ENCODE results near the gene NKD2.

Gene NKD2

DNA sequence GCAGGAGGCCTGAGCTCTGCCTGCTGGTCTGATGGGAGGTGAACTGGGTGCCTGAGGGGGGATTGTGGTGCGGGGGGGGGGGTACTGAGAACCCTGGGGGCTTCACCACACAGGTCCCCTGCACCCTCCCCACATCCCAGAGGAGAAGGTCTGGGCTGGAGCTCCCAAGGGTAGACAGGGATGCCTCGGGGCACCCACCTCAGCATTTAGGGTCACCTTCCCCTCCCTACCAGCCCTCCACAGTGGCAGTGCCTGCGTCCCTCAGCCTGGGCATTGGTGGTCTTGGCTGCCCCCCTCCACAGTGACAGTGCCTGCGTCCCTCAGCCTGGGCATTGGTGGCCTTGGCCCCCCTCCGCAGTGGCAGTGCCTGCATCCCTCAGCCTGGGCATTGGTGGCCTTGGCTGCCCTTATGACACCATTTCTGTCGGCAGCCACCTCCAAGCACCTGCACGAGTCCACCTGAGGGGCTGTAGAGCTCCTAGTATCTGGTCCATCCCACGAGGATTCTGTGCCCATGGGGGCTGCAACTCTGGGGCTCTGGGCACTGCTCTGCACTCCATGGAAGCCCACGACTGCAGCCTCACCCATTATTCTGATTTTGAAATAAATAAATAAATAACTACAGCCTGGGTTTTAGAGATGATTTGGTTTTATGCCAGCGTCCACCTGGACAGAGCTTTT is 21.5 kb downstream of the NKD2 start:
- DNase-seq (ENCODE audit: low read depth), result no peak

DNA sequence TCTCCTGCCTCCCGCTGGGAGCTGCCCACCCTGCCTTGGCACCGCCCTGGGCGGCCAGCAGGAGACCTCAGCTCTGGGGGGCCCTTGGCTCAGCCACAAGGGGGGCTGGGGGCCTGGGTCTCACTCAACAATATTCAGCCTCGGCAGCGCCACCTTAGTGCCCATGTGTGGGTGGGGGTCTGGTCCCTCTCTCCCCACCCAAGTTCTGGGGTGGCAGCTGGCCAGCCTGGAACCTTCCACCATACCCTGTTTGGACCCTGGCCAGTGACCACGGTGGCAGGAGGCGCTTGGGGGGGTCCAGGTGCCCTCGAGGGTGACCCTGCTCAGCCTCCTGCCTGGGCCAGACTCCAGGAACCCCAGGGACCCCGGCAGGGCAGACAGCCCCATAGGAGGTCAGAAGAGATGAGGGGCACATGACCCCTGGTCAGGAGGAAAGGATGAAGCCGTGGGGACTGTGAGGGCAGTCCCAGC is 22.2 kb downstream of the NKD2 start:
- no peak for DNase-seq (ENCODE audit: low read depth)

DNA sequence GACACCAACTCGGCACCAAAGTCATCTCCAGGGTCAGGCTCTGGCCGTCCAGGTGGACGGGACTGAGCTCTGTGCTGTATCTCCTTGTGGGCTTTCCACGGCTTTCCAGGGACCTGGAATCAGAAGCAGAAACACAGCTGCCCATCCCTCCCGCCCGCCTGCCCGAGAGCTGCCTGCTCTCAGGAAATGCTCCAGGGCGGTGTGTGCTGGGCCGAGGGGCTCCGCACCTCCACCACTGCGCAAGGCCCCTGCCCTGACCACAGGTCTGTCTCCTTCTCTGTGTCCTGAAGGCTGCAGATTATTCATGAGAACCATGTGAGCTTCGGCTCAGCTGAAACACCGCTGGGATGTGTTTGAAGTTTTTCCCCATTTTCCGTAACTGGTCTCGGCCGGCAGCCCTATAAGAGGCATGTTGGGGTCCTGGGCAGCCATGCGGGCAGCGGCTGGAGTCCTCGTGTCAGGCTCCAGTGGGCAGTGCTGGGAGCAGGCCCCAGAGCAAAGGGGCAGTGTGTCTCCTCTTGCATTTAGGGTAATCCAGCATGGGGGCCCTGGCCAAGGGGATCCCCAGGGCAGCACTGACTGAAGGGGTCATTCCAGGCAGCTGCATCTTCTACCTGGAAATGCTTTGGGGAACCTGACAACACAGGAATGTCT is 22.8 kb downstream of the NKD2 start:
- no peak for DNase-seq (ENCODE audit: low read depth)

DNA sequence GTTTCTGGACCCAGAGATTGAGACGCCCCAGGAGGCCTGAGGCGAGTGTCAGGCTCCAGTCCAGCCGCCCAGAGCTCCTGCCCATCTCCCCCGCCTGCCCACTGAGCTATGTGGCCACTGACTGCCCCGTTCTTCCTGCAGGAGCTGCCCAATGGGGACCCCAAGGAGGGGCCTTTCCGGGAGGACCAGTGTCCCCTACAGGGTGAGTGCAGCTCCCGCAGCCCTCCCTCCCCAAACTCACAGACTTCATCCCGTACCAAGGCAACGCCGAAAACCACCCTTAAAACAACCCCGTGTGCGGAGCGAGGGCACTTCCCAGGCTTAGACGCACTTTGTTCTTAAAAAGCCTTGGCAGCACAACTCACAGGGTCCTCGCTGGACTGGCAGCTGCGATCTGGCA is 23.4 kb downstream of the NKD2 start:
- DNase-seq (ENCODE audit: low read depth), result no peak

DNA sequence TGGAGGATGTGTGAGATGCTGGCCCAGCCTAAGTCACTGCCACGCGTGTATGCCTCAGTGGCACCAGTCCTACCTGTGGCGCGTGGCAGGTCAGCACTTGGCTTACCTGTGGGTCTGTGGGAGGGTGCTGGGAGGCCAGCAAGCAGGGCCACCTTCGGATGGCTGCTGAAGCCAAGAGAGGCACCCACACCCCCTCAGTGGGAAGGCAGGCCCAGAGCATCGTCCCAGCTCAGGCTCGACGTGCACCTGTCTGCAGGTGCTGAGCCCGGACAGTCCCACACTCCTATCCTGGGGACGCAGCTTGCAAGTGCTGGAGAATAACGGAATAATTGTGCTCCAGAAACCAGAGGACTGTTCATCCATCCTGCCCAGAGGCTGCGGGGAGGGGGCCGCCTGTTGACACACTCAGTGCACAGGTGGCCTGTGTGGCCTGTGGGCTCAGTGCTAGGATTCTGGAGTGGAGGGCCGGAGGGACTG is 24.0 kb downstream of the NKD2 start:
- no peak for DNase-seq (ENCODE audit: low read depth)

DNA sequence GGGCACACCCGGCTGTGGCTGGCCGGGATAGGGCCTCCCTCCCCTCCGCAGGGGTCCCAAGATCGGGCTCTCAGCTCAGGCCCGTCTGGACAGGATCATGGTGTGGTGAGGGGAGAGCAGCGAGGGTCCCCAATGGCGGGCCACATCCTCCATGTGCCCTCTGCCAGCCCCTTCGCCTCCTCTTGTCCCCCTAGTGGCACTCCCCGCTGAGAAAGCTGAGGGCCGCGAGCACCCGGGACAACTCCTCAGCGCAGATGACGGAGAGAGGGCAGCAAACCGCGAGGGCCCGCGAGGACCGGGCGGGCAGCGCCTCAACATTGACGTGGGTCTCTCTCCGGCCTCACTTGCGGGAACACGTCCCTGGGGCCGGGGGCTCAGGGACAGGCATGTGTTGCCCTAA is 24.6 kb downstream of the NKD2 start:
- DNase-seq (ENCODE audit: low read depth), result no peak

DNA sequence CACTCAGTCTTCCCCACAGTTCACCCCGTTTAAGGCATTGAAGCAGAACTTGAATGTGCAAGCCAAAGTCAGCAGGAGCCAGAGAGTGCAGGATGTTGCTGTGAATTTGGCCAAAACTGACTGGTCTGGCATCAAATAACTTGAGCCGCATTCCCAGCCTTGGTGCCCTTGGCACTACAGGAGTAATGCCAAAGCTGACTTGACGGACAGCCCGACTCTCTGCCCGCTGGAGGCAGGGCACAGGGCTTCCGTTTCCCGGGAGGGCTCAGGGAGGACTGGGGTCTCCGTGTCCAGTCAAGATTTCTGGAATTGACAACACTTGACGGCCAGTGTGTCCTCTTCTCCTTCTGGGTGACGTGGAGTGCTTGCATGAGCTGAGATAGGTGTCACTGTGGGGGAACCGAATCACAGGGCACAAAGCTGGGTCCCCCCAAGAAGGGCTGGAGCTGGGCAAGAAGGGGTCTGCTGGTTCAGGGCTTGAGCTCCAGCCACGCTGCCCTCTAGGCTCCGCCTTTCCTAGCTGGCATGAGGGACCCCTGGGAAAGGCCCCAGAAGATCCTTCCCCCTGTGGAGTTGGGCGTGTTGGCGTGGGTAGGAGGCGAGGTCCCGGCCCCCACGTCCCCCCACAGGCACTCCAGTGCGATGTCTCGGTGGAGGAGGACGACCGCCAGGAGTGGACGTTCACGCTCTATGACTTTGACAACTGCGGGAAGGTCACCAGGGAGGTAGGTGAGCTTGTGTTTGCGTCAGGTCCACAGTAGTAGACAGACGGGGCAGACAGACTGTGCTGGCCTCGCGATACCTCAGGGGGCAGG is 25.2 kb downstream of the NKD2 start:
- no peak for DNase-seq (ENCODE audit: low read depth)

DNA sequence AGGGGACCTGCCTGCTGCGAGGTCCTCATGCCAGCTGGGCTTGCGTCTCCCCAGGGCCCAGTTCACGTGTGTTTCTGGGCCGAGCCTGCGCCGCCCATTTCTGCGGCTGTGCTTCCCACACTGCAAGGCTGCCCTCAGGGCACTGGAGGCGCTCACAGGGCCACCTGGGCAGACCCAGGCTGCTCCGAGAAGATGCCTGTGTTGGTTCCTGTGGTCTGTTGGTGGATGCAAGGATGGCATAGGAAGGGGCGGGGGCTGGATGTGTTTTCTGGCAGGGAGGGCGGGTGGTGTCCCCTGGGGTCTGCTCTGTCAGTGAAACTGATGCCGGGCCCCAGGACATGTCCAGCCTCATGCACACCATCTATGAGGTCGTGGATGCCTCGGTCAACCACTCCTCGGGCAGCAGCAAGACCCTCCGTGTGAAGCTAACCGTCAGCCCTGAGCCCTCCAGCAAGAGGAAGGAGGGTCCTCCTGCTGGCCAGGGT is 25.9 kb downstream of the NKD2 start:
- no peak for DNase-seq (ENCODE audit: low read depth)

DNA sequence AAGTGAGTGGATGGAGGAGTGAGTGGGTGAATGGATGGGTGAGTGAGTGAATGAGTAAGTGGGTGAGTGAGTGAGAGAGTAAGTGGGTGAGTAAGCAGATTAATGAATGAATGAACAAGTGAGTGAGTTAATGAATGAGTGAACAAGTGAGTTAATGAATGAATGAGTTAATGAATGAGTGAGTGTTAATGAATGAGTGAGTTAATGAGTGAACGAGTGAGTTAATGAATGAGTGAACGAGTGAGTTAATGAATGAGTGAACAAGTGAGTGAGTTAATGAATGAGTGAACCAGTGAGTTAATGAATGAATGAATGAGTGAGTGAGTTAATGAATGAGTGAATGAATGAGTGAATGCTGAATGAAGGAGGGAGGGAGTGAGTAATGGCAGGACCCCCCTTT is 26.4 kb downstream of the NKD2 start:
- no peak for DNase-seq (ENCODE audit: low read depth)

DNA sequence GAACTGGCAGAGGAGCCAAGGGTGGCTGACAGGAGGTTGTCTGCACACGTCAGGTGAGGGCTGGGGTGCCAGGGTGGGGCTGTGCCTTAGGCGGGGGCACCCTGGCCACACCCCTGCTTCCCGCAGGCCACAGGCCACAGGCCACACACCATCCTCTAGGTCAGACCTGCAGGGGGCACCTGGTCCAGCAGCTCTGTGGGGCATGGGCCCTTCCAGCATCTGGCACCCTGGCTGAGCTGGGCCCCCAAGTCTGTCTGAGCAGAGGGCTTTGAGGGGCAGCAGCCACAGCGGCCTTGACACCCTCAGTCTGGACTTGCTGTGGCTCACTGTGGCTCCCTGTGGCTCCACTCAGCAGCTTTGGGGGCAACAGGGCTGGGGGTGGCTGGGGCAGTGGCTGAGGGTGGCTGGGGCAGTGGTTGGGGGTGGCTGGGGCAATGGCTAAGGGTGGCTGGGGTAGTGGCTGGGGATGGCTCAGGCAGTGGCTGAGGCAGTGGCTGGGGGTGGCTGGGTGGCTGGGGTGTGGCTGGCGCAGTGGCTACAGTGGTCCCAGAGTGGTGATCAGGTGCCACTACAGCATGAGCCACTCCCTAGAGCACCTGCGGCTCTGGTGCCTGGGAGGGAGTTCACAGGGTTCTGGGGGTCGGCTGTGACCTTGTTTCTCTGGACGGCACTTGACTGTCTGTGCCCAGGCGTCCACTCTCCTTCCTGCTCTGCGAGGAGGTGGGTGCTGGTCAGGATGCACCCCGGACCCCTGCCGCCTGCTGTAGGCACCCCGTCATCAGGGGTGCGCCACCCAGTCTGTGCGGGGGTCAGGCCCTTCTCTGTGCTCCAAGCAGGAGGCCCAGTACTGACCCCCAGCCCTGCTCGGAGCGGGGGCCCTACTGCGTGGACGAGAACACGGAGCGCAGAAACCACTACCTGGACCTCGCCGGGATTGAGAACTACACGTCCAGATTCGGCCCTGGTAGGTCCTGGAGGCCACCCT is 27.1 kb downstream of the NKD2 start:
- DNase-seq (ENCODE audit: low read depth), result no peak

DNA sequence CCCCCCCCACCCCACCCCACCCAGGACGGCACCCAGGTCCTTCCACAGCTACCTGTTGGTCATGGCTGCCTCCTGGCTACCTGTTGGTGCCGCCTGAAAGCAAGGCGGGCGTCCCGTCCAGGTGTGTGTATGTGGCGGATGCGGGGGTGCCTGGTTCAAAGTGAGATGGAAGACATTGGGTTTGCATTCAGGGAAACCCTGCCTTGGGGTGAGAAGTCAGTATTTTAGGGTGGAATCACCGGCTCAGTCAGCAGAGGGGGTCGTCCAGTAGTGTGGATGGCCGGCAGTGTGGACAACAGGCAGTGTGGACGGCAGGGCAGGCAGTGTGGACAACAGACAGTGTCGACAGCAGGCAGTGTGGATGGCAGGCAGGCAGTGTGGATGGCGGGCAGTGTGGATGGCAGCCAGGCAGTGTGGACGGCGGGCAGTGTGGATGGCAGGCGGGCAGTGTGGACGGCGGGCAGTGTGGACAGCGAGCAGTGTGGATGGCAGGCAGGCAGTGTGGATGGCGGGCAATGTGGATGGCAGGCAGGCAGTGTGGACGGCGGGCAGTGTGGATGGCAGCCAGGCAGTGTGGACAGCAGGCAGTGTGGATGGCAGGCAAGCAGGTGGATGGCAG is 28.0 kb downstream of the NKD2 start:
- DNase-seq (ENCODE audit: low read depth), result no peak

DNA sequence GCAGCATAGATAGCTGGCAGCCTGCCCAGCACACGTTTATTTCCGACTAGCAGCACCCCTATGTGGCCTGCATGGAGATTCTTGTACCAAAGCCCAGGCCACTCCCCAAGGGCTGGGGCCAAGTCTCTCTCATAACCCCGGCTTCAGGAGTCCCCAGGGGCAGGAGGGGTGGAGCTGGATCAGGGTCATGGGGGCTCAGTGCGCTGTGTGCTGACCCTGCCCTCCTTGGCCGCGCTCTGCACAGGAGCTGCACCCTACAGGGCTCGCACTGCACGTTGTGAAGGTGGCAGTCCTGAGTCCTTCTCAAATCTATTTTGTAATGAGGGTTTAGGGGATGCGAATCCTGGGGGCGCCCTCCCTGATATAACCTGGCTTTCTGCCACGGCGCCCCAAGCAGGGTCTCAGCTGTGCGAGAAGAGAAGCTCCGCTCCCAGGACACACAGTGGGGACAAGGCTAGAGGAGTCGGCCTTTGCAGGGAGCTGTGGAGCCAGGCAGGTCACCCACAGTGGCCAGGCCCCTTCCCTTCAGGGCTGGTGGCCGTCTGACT is 28.6 kb downstream of the NKD2 start:
- no peak for DNase-seq (ENCODE audit: low read depth)

DNA sequence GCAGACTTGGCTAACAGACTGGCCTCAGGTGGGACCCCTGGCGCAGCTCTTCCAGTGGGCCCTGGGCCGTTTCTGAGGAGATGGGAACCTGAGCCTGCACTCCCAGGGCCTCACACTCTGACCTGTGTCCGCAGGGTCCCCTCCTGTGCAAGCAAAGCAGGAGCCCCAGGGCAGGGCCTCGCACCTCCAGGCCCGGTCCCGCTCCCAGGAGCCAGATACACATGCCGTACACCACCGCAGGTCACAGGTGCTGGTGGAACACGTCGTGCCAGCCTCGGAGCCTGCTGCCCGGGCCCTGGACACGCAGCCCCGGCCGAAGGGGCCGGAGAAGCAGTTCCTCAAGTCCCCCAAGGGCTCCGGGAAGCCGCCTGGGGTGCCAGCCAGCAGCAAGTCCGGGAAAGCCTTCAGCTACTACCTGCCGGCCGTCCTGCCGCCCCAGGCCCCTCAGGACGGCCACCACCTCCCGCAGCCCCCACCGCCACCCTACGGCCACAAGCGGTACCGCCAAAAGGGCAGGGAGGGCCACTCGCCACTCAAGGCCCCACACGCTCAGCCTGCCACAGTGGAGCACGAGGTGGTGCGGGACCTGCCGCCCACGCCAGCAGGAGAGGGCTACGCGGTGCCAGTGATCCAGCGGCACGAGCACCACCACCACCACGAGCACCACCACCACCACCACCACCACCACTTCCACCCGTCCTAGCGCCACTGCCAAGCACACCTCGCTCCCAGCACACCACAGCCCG is 29.2 kb downstream of the NKD2 start:
- DNase-seq (ENCODE audit: low read depth), result no peak

DNA sequence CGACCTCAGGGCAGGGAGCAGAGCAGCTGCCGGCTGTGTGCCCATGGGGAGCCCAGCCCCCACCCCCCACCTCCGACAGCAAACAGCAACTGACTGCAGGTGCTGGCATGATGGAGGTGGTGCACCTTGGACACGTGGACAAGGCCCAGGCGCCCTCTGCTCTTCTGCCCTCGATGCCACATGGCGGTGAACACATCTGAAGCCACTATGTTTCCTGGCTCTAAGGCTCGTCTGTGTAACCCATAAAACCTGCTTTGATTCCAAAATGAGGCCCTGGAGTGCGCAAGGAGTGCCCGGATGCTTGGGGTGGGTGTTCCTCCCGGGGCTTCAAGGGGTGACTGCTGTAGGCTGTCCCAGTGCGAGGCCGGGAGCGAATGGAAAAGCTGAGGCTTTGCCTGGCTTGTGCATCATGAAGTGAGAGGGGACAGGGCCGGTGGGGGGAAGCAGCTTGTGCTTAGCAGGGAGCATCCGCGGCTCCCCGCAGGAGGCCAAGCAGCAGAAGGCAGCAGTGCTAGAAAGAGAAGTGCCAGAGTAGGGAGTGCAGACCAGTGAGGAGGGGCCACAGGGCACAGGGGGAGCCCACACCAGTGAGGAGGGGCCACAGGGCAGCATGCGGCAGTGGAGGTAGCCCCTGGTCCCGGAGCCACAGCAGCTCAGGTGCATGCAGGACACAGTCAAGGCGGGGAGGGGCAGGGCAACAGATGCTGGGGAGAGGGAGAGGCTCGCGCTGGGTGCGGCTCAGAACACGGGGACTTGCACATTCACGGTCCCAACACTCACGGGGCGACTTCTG is 30.0 kb downstream of the NKD2 start:
- no peak for DNase-seq (ENCODE audit: low read depth)

DNA sequence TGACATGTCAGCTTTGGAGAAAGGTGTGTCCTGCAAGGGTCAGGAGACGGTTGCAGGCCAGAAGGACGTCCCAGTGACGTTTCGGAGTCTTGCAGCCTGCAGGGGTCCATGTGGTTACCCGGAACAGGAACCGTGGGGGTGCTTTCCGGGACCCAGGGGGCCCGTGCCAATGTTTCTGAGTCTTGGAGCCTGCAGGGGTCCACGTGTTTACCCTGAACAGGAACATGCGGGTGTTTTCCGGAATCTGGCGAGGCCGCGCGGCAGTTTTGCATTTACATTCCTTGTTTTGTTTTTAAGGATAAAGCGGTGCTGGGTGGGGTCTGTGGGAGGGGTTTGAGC is 30.6 kb downstream of the NKD2 start:
- DNase-seq (ENCODE audit: low read depth), result no peak

DNA sequence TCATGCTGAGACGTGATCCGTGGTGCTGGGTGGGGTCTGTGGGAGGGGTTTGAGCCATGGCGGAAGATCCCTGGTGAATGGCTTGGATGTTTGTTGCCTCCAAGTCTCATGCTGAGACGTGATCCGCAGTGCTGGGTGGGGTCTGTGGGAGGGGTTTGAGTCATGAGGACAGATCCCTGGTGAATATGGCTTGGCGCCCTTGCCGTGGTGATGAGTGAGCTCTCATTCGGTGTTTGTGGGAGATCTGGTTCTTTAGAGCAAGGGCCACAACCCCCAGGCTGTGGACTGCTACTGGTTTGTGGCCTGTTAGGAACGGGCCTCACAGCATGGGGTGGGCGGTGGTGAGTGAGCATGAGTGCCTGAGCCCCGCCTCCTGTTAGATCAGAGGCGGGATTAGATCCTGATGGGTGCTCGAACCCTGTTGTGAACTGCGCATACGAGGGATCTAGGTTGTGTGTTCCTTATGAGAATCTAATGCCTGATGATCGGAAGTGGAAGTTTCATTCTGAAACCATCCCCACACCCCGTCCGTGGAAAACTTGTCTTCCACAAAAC is 31.2 kb downstream of the NKD2 start:
- no peak for DNase-seq (ENCODE audit: low read depth)

DNA sequence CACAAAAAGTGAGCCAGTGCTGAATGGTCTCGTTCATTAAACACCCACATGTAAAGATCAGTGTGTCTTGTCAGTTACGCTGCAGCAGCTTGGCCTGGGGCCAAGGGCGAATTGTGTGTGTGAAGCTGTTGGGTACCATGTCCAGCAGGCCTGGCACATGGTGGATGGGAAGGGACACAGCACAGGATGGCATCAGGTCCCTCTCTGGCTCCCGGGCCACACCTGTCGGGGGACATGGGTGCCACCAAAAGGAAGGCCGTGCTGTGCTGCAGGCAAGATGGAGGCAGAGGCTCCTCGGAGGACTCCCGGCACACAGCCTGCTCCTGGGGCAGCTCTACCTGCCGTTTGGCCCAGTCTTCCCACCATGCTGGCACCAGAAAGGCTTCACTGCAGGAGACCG is 32.0 kb downstream of the NKD2 start:
- no peak for DNase-seq (ENCODE audit: low read depth)

DNA sequence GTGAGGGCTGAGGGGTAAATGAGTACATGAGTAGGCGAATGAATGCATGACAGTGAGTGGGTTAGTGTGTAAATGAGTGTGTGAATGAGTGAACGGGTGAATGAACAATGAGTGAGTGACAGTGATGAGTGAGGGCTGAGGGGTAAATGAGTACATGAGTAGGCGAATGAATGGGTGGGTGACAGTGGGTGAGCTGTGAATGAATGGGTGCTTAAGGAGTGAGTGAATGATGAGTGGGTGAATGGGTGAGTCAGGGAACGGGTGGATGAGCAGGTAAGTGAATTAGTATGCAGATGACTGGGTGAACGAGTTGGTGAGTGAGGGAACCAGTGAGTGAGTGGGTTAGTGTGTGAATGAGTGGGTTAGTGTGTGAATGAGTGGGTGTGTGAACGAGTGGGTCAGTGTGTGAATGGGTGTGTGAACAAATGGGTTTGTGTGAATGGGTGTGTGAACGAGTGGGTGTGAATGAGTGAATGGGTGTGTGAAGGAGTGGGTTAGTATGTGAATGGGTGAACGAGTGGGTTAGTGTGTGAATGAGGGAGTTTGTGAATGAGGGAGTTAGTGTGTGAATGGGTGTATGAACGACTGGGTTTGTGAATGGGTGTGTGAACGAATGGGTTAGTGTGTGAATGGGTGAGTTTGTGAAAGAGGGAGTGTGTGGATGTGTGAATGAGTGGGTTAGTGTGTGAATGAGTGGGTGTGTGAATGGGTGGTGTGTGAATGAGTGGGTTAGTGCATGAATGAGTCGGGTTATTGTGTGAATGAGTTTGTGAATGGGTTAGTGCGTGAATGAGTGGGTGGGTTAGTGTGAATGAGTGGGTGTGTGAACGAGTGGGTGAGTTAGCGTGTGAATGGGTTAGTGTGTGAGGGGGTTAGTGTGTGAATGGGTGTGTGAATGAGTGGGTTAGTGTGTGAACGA is 32.9 kb downstream of the NKD2 start:
- DNase-seq (ENCODE audit: low read depth), result no peak
